HG02885 (cell line): ENCODE results near the gene S100A16.
"Not testable (repeated sequence)": the region's sequence is repeated elsewhere in the genome, so short reads cannot be mapped to it uniquely, and the experiment has no call there.

ENCODE experiments used
- ATAC-seq: cut with Tn5 transposase; IDR thresholded peaks from one replicate; pipeline ENCODE4 v1.9.1; 2021; ENCODE audit warnings: mild to moderate bottlenecking; ENCODE audit not compliant: unreplicated experiment, poor library complexity

The S100A16 gene, protein sequence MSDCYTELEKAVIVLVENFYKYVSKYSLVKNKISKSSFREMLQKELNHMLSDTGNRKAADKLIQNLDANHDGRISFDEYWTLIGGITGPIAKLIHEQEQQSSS

DNA sequence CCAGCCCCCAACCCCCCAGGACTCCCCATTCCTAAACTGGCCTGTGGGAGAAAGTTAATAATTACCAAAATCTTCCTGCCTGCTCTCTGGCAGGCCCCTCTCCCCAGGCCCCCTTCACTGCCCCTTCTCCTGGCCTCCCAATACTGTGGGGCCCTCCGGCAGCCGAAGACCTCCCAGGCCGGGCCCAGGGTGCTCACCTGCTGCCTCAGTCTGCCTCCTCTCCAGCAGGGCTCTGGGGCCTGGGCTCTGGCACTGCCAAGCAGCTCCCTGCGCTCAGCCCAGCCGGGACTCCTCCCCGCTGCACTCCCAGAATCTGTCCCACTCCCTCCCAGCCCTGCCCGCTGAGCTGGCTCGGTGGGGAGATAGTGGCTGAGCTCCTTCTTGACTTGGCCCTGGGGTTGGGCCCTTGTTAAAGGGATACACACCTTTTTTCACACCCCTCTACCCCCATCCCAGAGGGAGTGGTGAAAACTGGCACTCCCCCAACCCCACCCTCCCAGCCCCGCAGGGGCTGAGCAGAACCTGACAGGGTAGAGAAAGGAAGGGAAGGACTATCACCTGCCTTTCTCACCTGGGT lies at the start of gene S100A16:
Gene S100A16 (minus strand): TSS at position 383 of the 577 bp plus-strand sequence. CDS start 4,986 bp downstream, outside the sequence.
- ATAC-seq = no peak

DNA sequence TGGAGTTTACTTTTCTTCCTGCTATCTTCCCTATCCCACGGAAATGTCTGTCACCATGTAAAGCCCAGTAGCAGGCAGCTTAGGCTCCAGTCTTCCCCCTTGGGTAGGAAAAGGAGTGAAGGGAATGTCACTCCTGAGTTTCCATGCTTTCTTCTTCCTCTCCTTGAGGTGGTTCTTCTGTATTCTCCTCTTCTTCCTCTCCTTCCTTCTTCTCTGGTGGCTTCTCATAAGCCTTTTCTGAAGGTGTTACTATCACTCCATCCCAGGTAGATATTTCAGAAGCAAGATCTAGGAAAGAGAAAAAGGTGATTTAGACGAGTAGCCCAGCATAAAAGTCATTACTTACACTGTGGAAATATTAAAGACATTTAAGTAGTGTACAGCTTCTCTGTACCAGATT lies 49.3 kb upstream of the S100A16 start:
- no peak for ATAC-seq

- no peak for ATAC-seq
Observed at GRCh38 chr1:153661111-153661708, 48.3 kb upstream of the S100A16 start.

- ATAC-seq = no peak
Observed at GRCh38 chr1:153659656-153660055, 46.7 kb upstream of the S100A16 start.

- ATAC-seq = peak; percentile 7
Observed at GRCh38 chr1:153659175-153659534, 46.2 kb upstream of the S100A16 start.

- peak; percentile 92 for ATAC-seq
Observed at GRCh38 chr1:153658400-153659174, 45.6 kb upstream of the S100A16 start, which contains the start of gene SNAPIN. Gene SNAPIN, plus strand, starts transcription at chr1:153658703. Its CDS starts 41 bp downstream, at chr1:153658744.

DNA sequence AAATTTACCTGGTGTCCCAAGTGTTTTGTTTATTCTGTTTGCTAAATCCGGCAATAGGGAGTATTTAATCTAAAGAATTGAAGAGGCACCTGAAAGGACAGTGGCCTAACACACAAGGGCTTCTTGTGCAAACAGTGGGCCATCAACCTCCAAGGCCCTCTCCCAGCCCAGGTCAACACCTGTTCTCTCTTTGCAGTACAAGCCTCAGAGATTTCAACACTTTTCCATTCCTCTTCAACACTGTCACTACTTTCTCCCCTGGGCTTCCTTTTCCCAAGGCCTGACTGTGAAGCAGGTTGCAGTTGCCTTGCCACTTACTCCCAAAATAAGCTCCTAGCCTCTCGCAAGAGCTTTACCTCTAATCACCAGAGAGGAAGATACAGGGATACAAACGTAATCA lies 42.4 kb upstream of the S100A16 start:
- ATAC-seq = no peak

GRCh38 chr1:153652805-153653500 lies 40.0 kb upstream of the S100A16 start:
- no peak for ATAC-seq

GRCh38 chr1:153651771-153652170 lies 38.8 kb upstream of the S100A16 start:
- ATAC-seq = no peak

- ATAC-seq = no peak
Observed at GRCh38 chr1:153649863-153650235, 36.9 kb upstream of the S100A16 start.

- no peak for ATAC-seq
Observed at GRCh38 chr1:153649137-153649862, 36.4 kb upstream of the S100A16 start.

- ATAC-seq = no peak
Observed at GRCh38 chr1:153648000-153648643, 35.2 kb upstream of the S100A16 start.

DNA sequence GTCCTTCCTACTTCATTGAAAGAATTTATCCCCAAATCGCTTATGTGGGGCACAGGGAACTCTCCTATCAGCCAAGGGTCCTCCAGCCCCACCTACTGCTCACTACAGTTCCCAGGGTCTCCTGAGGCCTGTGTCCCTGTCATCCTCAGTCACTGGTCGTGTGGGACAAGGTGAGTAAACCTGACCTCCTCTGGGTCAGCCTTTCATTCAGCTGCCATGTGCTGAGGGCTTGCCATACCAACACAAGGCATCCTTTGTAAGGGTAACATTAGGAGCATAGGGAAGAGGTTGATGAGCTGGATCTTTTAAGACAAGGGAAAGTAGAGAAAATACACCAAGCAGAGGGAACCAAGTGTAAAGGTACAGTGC lies 34.4 kb upstream of the S100A16 start:
- ATAC-seq = no peak

- no peak for ATAC-seq
Observed at GRCh38 chr1:153646672-153647345, 33.9 kb upstream of the S100A16 start.

DNA sequence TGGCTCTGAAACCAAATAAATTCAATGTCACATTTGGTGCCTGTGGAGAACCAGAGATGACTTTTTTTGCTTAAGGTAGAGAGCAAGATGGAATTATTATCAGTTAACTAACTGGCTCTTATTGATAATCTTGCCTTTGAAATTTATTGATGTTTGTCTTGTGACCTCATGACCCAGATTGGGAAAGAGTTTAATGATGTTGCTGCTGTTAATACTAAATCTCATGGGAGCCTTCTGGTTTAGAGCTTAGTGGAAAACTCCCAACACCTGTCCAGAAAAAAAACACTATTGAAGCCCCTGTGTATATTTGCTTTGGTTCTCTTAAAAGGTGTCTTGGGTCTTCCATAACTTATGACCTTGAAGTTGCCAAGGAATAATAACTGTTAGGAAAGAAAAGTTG lies 30.9 kb upstream of the S100A16 start:
- ATAC-seq = no peak

DNA sequence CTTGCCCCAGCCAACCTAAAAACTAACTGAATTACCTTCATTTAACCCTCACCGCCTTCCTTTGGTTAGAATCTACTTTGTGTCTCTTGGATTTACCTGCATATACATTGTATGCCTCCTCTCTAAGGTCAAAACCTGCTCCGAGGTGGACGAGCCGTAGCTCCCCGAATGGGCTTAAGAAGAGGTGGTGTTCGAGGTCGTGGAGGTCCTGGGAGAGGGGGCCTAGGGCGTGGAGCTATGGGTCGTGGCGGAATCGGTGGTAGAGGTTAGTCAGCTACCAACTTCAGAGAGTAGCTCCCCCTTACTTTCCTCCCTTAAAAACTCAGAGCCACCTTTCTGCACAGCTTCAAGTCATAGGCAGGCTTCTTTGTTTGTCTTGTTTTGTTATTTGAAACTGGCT lies 30.2 kb upstream of the S100A16 start:
- ATAC-seq = no peak

- ATAC-seq = no peak
Observed at GRCh38 chr1:153642161-153642560, 29.2 kb upstream of the S100A16 start.

DNA sequence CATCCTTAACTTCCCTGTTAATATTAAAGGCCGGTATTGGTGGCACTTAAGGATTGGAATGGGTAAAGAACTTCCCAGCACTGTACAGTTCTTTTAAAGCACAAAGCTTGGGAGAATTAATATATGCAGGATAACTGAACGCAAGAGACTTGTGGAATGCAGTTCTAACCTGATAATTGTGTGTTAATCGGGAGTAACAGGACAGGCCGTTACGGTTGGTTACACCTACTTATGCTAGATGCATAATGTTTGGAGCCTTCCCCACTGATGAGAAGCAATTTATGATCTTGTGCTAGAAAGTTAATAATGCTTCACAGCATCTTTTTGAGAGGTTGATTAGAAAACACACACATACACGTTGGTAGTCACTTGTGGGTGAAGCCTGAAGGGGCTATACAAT lies 27.9 kb upstream of the S100A16 start:
- no peak for ATAC-seq

DNA sequence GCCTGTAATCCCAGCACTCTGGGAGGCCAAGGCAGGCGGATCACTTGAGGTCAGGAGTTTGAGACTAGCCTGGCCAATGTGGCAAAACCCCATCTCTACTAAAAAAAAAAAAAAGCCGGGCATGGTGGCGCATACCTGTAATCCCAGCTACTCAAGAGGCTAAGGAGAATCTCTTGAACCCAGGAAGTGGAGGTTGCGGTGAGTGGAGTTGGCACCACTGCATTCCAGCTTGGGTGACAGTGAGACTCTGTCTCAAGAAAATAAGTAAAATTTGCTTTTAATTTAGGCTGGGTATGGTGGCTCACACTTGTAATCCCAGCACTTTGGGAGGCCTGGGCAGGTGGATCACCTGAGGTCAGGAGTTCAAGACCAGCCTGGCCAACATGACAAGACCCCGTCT lies 27.3 kb upstream of the S100A16 start:
- not testable (repeated sequence) for ATAC-seq
